Prostate gland (tissue), 2 donors: Measurements from ENCODE around the gene SNAI1. TPM values are rescaled to one million over a fixed set of nuclear protein-coding genes. Genes with fewer than 3 reads are reported as not detected.

Experiments
- DNase-seq: peaks from one replicate; pipeline ENCODE4 v3.0.0-alpha.2; 2019; ENCODE audit warnings: low spot score
- H3K27ac ChIP-seq, 2 donors: fragments of 200-600 bp; sonication (generic); 2 replicates each; pipeline ENCODE4 v1.5.1; 2017 to 2019
- H3K27me3 ChIP-seq: fragments of 200-600 bp; sonication (generic); replicated peaks from 2 replicates; pipeline ENCODE4 v1.5.1; 2019; ENCODE audit not compliant: insufficient read depth
- H3K36me3 ChIP-seq, 2 donors: fragments of 200-600 bp; sonication (generic); 1 replicate in 1 of 2; 2 replicates in 1 of 2; pipeline versions ENCODE4 v1.5.1 to v1.8.1; 2017 to 2019
- H3K4me1 ChIP-seq: fragments of 200-600 bp; sonication (generic); replicated peaks from 2 replicates; pipeline ENCODE4 v1.5.1; 2019
- H3K4me3 ChIP-seq, 2 donors: fragments of 200-600 bp; sonication (generic); 2 replicates each; pipeline ENCODE4 v1.5.1; 2017 to 2019
- H3K9me3 ChIP-seq: fragments of 200-600 bp; sonication (generic); 2 replicates; pipeline ENCODE4 v1.5.1; 2017
- CTCF ChIP-seq, 4 experiments: fragments of 200-600 bp in 2 of 4; fragments of 450-650 bp in 2 of 4; sonication (generic) in 2 of 4; IDR thresholded peaks; 1 replicate in 3 of 4; 2 replicates in 1 of 4; pipeline ENCODE4 v1.5.1; 2016 to 2019; ENCODE audit warnings: antibody characterized with exemption in 4 of 4, mild to moderate bottlenecking in 2 of 4, moderate library complexity in 2 of 4
- POLR2A ChIP-seq: fragments of 450-650 bp; IDR thresholded peaks from one replicate; pipeline ENCODE4 v1.6.1; 2016; ENCODE audit warnings: antibody characterized with exemption, mild to moderate bottlenecking
- POLR2AphosphoS5 ChIP-seq: sonication (generic); formaldehyde crosslinking; IDR thresholded peaks from one replicate; pipeline ENCODE4 v1.6.1; 2017; ENCODE audit warnings: antibody characterized with exemption
- WGBS: methylation state at CpG from one replicate; pipeline ENCODE4 v1.1.5; 2018; 5-methylcytosine and 5-hydroxymethylcytosine counted together
- intact Hi-C: fragments of 100-400 bp; cut with DNase I; formaldehyde crosslinking; loops from one replicate; pipeline ENCODE4 v1.14.2; 2022
- total RNA-seq, 2 donors: library from RNA; depleted of rRNA; stranded (reverse); fragments of >200 nt; gene quantifications; one replicate each; pipeline ENCODE4 v1.1.0, GENCODE V29; 2016

SNAI1 gene
- total RNA-seq, 2 donors from 2014 or later = 1.0 to 7.4 TPM

GRCh38 chr20:50020288-50020687 lies 37.5 kb downstream of the SNAI1 start:
- Histone ChIP-seq H3K9me3 (no peaks in the 10 kb centered on the region), H3K4me1 (no peaks in the 10 kb centered on the region), H3K4me3 (no peak overlapping the region), H3K27me3 (no peaks in the 10 kb centered on the region), H3K36me3 (no peaks in the 10 kb centered on the region), H3K27ac (peak overlapping the region; percentile 55)
- intact Hi-C loops = no loop called here
- no peak for DNase-seq
- WGBS = 69% methylated on average over 3 of the region's 3 CpGs
- TF ChIP-seq POLR2AphosphoS5 (no peak), POLR2A (no peak), CTCF (IDR thresholded peaks at IDR 0.05) (no peak)

- Histone ChIP-seq H3K27me3 (no peaks in the 10 kb centered on the region), H3K36me3 (no peaks in the 10 kb centered on the region), H3K27ac (no peak overlapping the region), H3K4me3 (no peak overlapping the region), H3K4me1 (no peaks in the 10 kb centered on the region), H3K9me3 (no peaks in the 10 kb centered on the region)
- no peak for TF ChIP-seq POLR2AphosphoS5
- no peak for TF ChIP-seq POLR2A
- TF ChIP-seq CTCF (IDR thresholded peaks at IDR 0.05) = no peak
- no peak for DNase-seq
- WGBS = 89% methylated on average over 6 of the region's 6 CpGs
- intact Hi-C loops = no loop called here
Observed at GRCh38 chr20:50022676-50023075, 39.9 kb downstream of the SNAI1 start.

GRCh38 chr20:50023116-50023805 lies 40.5 kb downstream of the SNAI1 start:
- no peaks in the 10 kb centered on the region for H3K4me1 ChIP-seq
- no peak for DNase-seq
- H3K36me3 ChIP-seq = no peaks in the 10 kb centered on the region
- H3K27me3 ChIP-seq = no peaks in the 10 kb centered on the region
- no peak for TF ChIP-seq POLR2AphosphoS5
- TF ChIP-seq CTCF (IDR thresholded peaks at IDR 0.05) = no peak
- TF ChIP-seq POLR2A = no peak
- no peak overlapping the region for H3K27ac ChIP-seq
- no peaks in the 10 kb centered on the region for H3K9me3 ChIP-seq
- WGBS = 67% methylated on average over 10 of the region's 10 CpGs
- intact Hi-C loops = no loop called here
- H3K4me3 ChIP-seq = no peak overlapping the region

- 79% methylated on average over 7 of the region's 7 CpGs for WGBS
- H3K27ac ChIP-seq = no peak overlapping the region
- H3K36me3 ChIP-seq = no peaks in the 10 kb centered on the region
- no peaks in the 10 kb centered on the region for H3K27me3 ChIP-seq
- H3K9me3 ChIP-seq = no peaks in the 10 kb centered on the region
- no peaks in the 10 kb centered on the region for H3K4me1 ChIP-seq
- no peak for DNase-seq
- intact Hi-C loops = no loop called here
- H3K4me3 ChIP-seq = no peak overlapping the region
- TF ChIP-seq POLR2AphosphoS5 = no peak
- TF ChIP-seq POLR2A = no peak
- TF ChIP-seq CTCF (IDR thresholded peaks at IDR 0.05) = no peak
Observed at GRCh38 chr20:50026746-50027575, 44.2 kb downstream of the SNAI1 start.
